H9 (cell line): ENCODE measurements around the gene TRIM65. TPM values are rescaled to one million over a fixed set of nuclear protein-coding genes. Genes with fewer than 3 reads are reported as not detected.

Experiments used
- DNase-seq: peaks from one replicate; pipeline ENCODE4 v3.0.0-alpha.2; 2017
- H2AFZ ChIP-seq: one replicate; pipeline ENCODE4 v1.6.1; 2013; ENCODE audit warnings: mild to moderate bottlenecking, low read length, control low read depth, moderate library complexity
- H2AK5ac ChIP-seq: 2 replicates; pipeline ENCODE4 v1.6.1; 2013; ENCODE audit warnings: low read length, control low read depth, mixed read lengths; ENCODE audit not compliant: insufficient read length
- H2BK120ac ChIP-seq: one replicate; pipeline ENCODE4 v1.6.1; 2013; ENCODE audit warnings: low read depth, mild to moderate bottlenecking, low read length, control low read depth, inconsistent platforms; ENCODE audit not compliant: poor library complexity, severe bottlenecking
- H2BK12ac ChIP-seq: 2 replicates; pipeline ENCODE4 v1.6.1; 2013; ENCODE audit warnings: low read length, control low read depth, mixed read lengths, low read depth; ENCODE audit not compliant: insufficient read length
- H2BK15ac ChIP-seq: 2 replicates; pipeline ENCODE4 v1.6.1; 2013; ENCODE audit warnings: low read depth, low read length, control low read depth
- H2BK20ac ChIP-seq: one replicate; pipeline ENCODE4 v1.6.1; 2013; ENCODE audit warnings: low read depth, mild to moderate bottlenecking, low read length, control low read depth, inconsistent platforms; ENCODE audit not compliant: poor library complexity, severe bottlenecking
- H2BK5ac ChIP-seq: 2 replicates; pipeline ENCODE4 v1.6.1; 2013; ENCODE audit warnings: low read length, control low read depth, mixed read lengths; ENCODE audit not compliant: insufficient read length
- H3K14ac ChIP-seq: 2 replicates; pipeline ENCODE4 v1.6.1; 2013; ENCODE audit warnings: low read length, control low read depth; ENCODE audit not compliant: insufficient read depth
- H3K18ac ChIP-seq: 2 replicates; pipeline ENCODE4 v1.6.1; 2013; ENCODE audit warnings: low read depth, mild to moderate bottlenecking, mixed read lengths, low read length, control low read depth; ENCODE audit not compliant: insufficient read length
- H3K23ac ChIP-seq: 2 replicates; pipeline ENCODE4 v1.6.1; 2013; ENCODE audit warnings: low read length, control low read depth, mixed read lengths, low read depth; ENCODE audit not compliant: insufficient read length
- H3K23me2 ChIP-seq: 2 replicates; pipeline ENCODE4 v1.6.1; 2013; ENCODE audit warnings: low read depth, mild to moderate bottlenecking, mixed read lengths, low read length, control low read depth; ENCODE audit not compliant: insufficient read length, poor library complexity, severe bottlenecking
- H3K27ac ChIP-seq: 2 replicates; pipeline ENCODE4 v1.5.1; 2013; ENCODE audit warnings: low read length, control low read depth, mixed read lengths, low read depth; ENCODE audit not compliant: insufficient read length
- H3K27me3 ChIP-seq: 2 replicates; pipeline ENCODE4 v1.6.1; 2013; ENCODE audit warnings: low read length, control low read depth, inconsistent platforms; ENCODE audit not compliant: insufficient read depth
- H3K4ac ChIP-seq: 2 replicates; pipeline ENCODE4 v1.6.1; 2013; ENCODE audit warnings: low read depth, mild to moderate bottlenecking, control low read depth, inconsistent platforms, low read length, moderate library complexity
- H3K4me1 ChIP-seq: 2 replicates; pipeline ENCODE4 v1.6.1; 2013; ENCODE audit warnings: low read length, control low read depth, inconsistent platforms; ENCODE audit not compliant: insufficient read depth
- H3K4me2 ChIP-seq: 2 replicates; pipeline ENCODE4 v1.6.1; 2013; ENCODE audit warnings: low read length, control low read depth, mixed read lengths; ENCODE audit not compliant: insufficient read length, insufficient read depth
- H3K56ac ChIP-seq: 2 replicates; pipeline ENCODE4 v1.6.1; 2013; ENCODE audit warnings: low read depth, mild to moderate bottlenecking, mixed read lengths, low read length, control low read depth; ENCODE audit not compliant: insufficient read length
- H3K79me1 ChIP-seq: 2 replicates; pipeline ENCODE4 v1.6.1; 2013; ENCODE audit warnings: low read depth, mild to moderate bottlenecking, moderate library complexity, low read length, control low read depth, inconsistent platforms; ENCODE audit not compliant: insufficient read depth, poor library complexity, severe bottlenecking
- H3K79me2 ChIP-seq: 2 replicates; pipeline ENCODE4 v1.6.1; 2013; ENCODE audit warnings: low read length, control low read depth, inconsistent platforms; ENCODE audit not compliant: insufficient read depth
- H3K9ac ChIP-seq: 2 replicates; pipeline ENCODE4 v1.6.1; 2013; ENCODE audit warnings: low read length, control low read depth, mixed read lengths; ENCODE audit not compliant: insufficient read length; ENCODE audit errors: extremely low read depth
- H3K9me3 ChIP-seq: one replicate; pipeline ENCODE4 v1.6.1; 2013; ENCODE audit warnings: low read depth, low read length, inconsistent platforms; ENCODE audit not compliant: control insufficient read depth
- H3T11ph ChIP-seq: one replicate; pipeline ENCODE4 v1.6.1; 2013; ENCODE audit warnings: mild to moderate bottlenecking, low read length, control low read depth, inconsistent platforms
- H4K20me1 ChIP-seq: one replicate; pipeline ENCODE4 v1.6.1; 2013; ENCODE audit not compliant: control insufficient read depth, insufficient read length, insufficient read depth
- H4K5ac ChIP-seq: 2 replicates; pipeline ENCODE4 v1.6.1; 2013; ENCODE audit warnings: low read depth, mild to moderate bottlenecking, mixed read lengths, low read length, control low read depth; ENCODE audit not compliant: insufficient read length
- H4K8ac ChIP-seq: replicated peaks from 2 replicates; pipeline ENCODE4 v1.6.1; 2013; ENCODE audit warnings: low read length, control low read depth, mixed read lengths, low read depth; ENCODE audit not compliant: insufficient read length
- H4K91ac ChIP-seq: 2 replicates; pipeline ENCODE4 v1.6.1; 2013; ENCODE audit warnings: low read depth, mild to moderate bottlenecking, moderate library complexity, mixed read lengths, low read length, control low read depth; ENCODE audit not compliant: insufficient read length
- H3K27ac Mint-ChIP-seq, 3 experiments: 2 replicates in 2 of 3; 3 replicates in 1 of 3; pipeline ENCODE4 v1.8.0; 2020 to 2021; ENCODE audit warnings: mixed read lengths in 3 of 3, mild to moderate bottlenecking in 1 of 3, moderate library complexity in 1 of 3
- H3K27me3 Mint-ChIP-seq: 2 replicates; pipeline ENCODE4 v1.8.0; 2021; ENCODE audit warnings: low read depth, mild to moderate bottlenecking, moderate library complexity, mixed read lengths
- H3K36me3 Mint-ChIP-seq, 3 experiments: 2 replicates in 2 of 3; 3 replicates in 1 of 3; pipeline ENCODE4 v1.8.0; 2020 to 2021; ENCODE audit warnings: low read depth in 3 of 3, mixed read lengths in 3 of 3; ENCODE audit not compliant: insufficient read depth in 1 of 3
- H3K4me1 Mint-ChIP-seq, 2 experiments: 2 replicates each; pipeline ENCODE4 v1.8.0; 2020; ENCODE audit warnings: mixed read lengths in 2 of 2
- H3K4me3 Mint-ChIP-seq, 2 experiments: 2 replicates in 1 of 2; 3 replicates in 1 of 2; pipeline ENCODE4 v1.8.0; 2020 to 2021; ENCODE audit warnings: mild to moderate bottlenecking in 2 of 2, mixed read lengths in 2 of 2, moderate library complexity in 1 of 2
- H3K9me3 Mint-ChIP-seq, 2 experiments: 2 replicates in 1 of 2; 3 replicates in 1 of 2; pipeline ENCODE4 v1.8.0; 2020; ENCODE audit warnings: mild to moderate bottlenecking in 2 of 2, mixed read lengths in 2 of 2, moderate library complexity in 1 of 2
- CTCF ChIP-seq: fragments of 200-600 bp; sonication (generic); conservative IDR thresholded peaks from 3 replicates; pipeline ENCODE4 v1.8.0; 2021; ENCODE audit warnings: antibody characterized with exemption, mild to moderate bottlenecking
- WGBS: extraction: QIAGEN DNeasy Blood & Tissue Kit; methylation state at CpG from one replicate; pipeline ENCODE4 v1.1.7; 2013; ENCODE audit warnings: missing lambda C conversion rate, low lambda C conversion rate, mixed read lengths; ENCODE audit not compliant: insufficient read length; ENCODE audit errors: extremely low coverage; 5-methylcytosine and 5-hydroxymethylcytosine counted together
- total RNA-seq: library from RNA; stranded (reverse); gene quantifications from 2 replicates; pipeline ENCODE4 v1.2.1, GENCODE V29; 2021

Gene TRIM65
- total RNA-seq, 1 experiment from 2014 or later: 34.1 TPM

GRCh38 chr17:75845058-75845711 is 51.6 kb downstream of the TRIM65 start:
- H3K27ac ChIP-seq: no peak overlapping the region
- no peak overlapping the region for H3K9ac ChIP-seq

More at GRCh38 chr17:75845058-75845711, 51.6 kb downstream of the TRIM65 start:
- Mint-ChIP-seq H3K27ac (peak overlapping the region in 2 of 3 experiments; percentile 65 to 88; a peak in 2 of 7 replicates), H3K9me3 (no peaks in the 10 kb centered on the region), H3K4me3 (no peak overlapping the region; a peak in 1 of 5 replicates), H3K4me1 (peaks cover 5 to 20% of the 10 kb centered on the region in 2 experiments; a peak in 3 of 4 replicates), H3K36me3 (peaks cover 20 to 44% (median 41%) of the 10 kb centered on the region in 3 experiments), H3K27me3 (no peaks in the 10 kb centered on the region)
- Histone ChIP-seq H2BK15ac (no peak overlapping the region), H3T11ph (no peak overlapping the region), H4K91ac (no peak overlapping the region), H4K20me1 (peaks cover 2% of the 10 kb centered on the region), H3K79me1 (no peaks in the 10 kb centered on the region), H3K79me2 (no peaks in the 10 kb centered on the region), H2BK20ac (no peak overlapping the region), H3K18ac (no peak overlapping the region), H2AFZ (no peak overlapping the region), H2AK5ac (no peak overlapping the region), H2BK12ac (no peak overlapping the region), H3K23me2 (no peaks in the 10 kb centered on the region), H3K4ac (no peak overlapping the region), H4K5ac (no peak overlapping the region), H3K27me3 (no peaks in the 10 kb centered on the region), H3K4me1 (no peaks in the 10 kb centered on the region), H2BK5ac (no peak overlapping the region), H2BK120ac (no peak overlapping the region), H3K14ac (no peak overlapping the region), H4K8ac (no peak overlapping the region), H3K56ac (no peak overlapping the region), H3K4me2 (no peak overlapping the region), H3K9me3 (no peaks in the 10 kb centered on the region), H3K23ac (no peak overlapping the region)
- peak; percentile 77 for TF ChIP-seq CTCF
- peak; percentile 96 for DNase-seq
- no CpG with 5 or more reads among the region's 21 CpGs for WGBS
